HepG2 (cell line): ENCODE measurements around the gene PERP. TPM values are rescaled to one million over a fixed set of nuclear protein-coding genes. Genes with fewer than 3 reads are reported as not detected.

ENCODE experiments used
- ATAC-seq: fragments of 200-7000 bp; cut with Tn5 transposase; 3 replicates; pipeline ENCODE4 v1.9.1; 2020; ENCODE audit warnings: mild to moderate bottlenecking, moderate library complexity
- BruUV-seq: library from RNA; stranded (reverse); fragments of 400-500 nt; replicated peaks from 2 replicates; lab custom pipeline; 2021; lab: Mats Ljungman, UMichigan
- CTCF ChIA-PET: fragments of 300-600 bp; formaldehyde crosslinking; extraction: SDS; loops from one replicate; lab custom pipeline; 2021; ENCODE audit warnings: low total read pairs, inconsistent platforms, low intra/inter-chr PET ratio; lab: Yijun Ruan, JAX
- POLR2A ChIA-PET: fragments of 350-600 bp; sonication (Branson Sonifier 250); formaldehyde crosslinking; loops from one replicate; lab custom pipeline; 2020; ENCODE audit warnings: antibody characterized with exemption, inconsistent platforms; lab: Yijun Ruan, JAX
- DNase-seq: peaks from one replicate; pipeline ENCODE4 v3.0.0-alpha.2; 2015; ENCODE audit warnings: low spot score
- FAIRE-seq: peaks from 3 replicates; lab custom pipeline; 2011; peaks lifted over from hg19 to GRCh38; lab: Jason Lieb, UNC
- H2AFZ ChIP-seq: one replicate; pipeline ENCODE4 v1.6.1; 2011; ENCODE audit warnings: low read length, inconsistent platforms
- H3K27ac ChIP-seq: fragments of 300-600 bp; 3 replicates; pipeline ENCODE4 v1.8.0; 2011; ENCODE audit warnings: mixed run types, mild to moderate bottlenecking, mixed read lengths, low read length, inconsistent platforms; ENCODE audit not compliant: insufficient read depth; ENCODE audit errors: extremely low read length
- H3K27me3 ChIP-seq, 2 experiments: fragments of 200-600 bp in 1 of 2; 2 replicates in 1 of 2; 3 replicates in 1 of 2; pipeline versions ENCODE4 v1.6.0 to v1.8.0; 2011; ENCODE audit warnings: low read length in 2 of 2, mild to moderate bottlenecking in 2 of 2, moderate library complexity in 2 of 2, inconsistent platforms in 1 of 2; ENCODE audit not compliant: insufficient read depth in 2 of 2, control insufficient read depth in 1 of 2
- H3K36me3 ChIP-seq, 2 experiments: fragments of 200-600 bp in 1 of 2; replicated peaks in 1 of 2; 2 replicates in 1 of 2; 3 replicates in 1 of 2; pipeline versions ENCODE4 v1.5.1 to v1.8.0; 2011; ENCODE audit warnings: low read length in 2 of 2, inconsistent platforms in 1 of 2; ENCODE audit not compliant: insufficient read depth in 2 of 2, control insufficient read depth in 1 of 2
- H3K4me1 ChIP-seq: 2 replicates; pipeline ENCODE4 v1.5.1; 2012; ENCODE audit warnings: low read length, inconsistent platforms; ENCODE audit not compliant: insufficient read depth
- H3K4me2 ChIP-seq: 2 replicates; pipeline ENCODE4 v1.6.0; 2011; ENCODE audit warnings: low read depth, low read length, inconsistent platforms
- H3K4me3 ChIP-seq, 3 experiments: fragments of 200-600 bp in 1 of 3; sonication (generic), shearing (Covaris generic) in 1 of 3; replicated peaks in 1 of 3; 2 replicates each; pipeline ENCODE4 v1.5.1; 2011 to 2016; ENCODE audit warnings: low read length in 3 of 3, inconsistent platforms in 2 of 3, low read depth in 2 of 3, mild to moderate bottlenecking in 2 of 3, control low read depth in 1 of 3, mixed read lengths in 1 of 3; ENCODE audit not compliant: insufficient read depth in 1 of 3
- H3K79me2 ChIP-seq: one replicate; pipeline ENCODE4 v1.6.1; 2011; ENCODE audit warnings: low read length, inconsistent platforms; ENCODE audit not compliant: insufficient read depth
- H3K9ac ChIP-seq: 2 replicates; pipeline ENCODE4 v1.6.0; 2011; ENCODE audit warnings: mild to moderate bottlenecking, low read depth, low read length, inconsistent platforms; ENCODE audit not compliant: insufficient read depth
- H3K9me3 ChIP-seq: 2 replicates; pipeline ENCODE4 v1.5.1; 2012; ENCODE audit warnings: mild to moderate bottlenecking, low read length
- H4K20me1 ChIP-seq: 2 replicates; pipeline ENCODE4 v1.6.0; 2011; ENCODE audit warnings: inconsistent platforms, mild to moderate bottlenecking, low read length, moderate library complexity; ENCODE audit not compliant: insufficient read depth
- DR1 ChIP-seq: sonication (generic); formaldehyde crosslinking; IDR thresholded peaks from 2 replicates; pipeline ENCODE4 v1.8.0; 2021; ENCODE audit warnings: mild to moderate bottlenecking, missing genetic modification reagents, inconsistent platforms
- EP300 ChIP-seq, 3 experiments: sonication (generic) in 1 of 3; formaldehyde crosslinking in 1 of 3; IDR thresholded peaks; 2 replicates each; pipeline versions ENCODE4 v1.5.1 to v1.6.1; 2011 to 2020; ENCODE audit warnings: low read depth in 2 of 3, low read length in 2 of 3, borderline replicate concordance in 1 of 3, improper control_type of control experiment in 1 of 3, mild to moderate bottlenecking in 1 of 3, missing genetic modification reagents in 1 of 3, moderate library complexity in 1 of 3
- FIP1L1 ChIP-seq: fragments of 200-400 bp; formaldehyde crosslinking; IDR thresholded peaks from 2 replicates; pipeline ENCODE4 v1.6.1; 2018; ENCODE audit warnings: low read depth, mild to moderate bottlenecking, low read length, moderate library complexity, borderline replicate concordance; ENCODE audit not compliant: insufficient read depth
- FOSL1 ChIP-seq: sonication (generic); formaldehyde crosslinking; IDR thresholded peaks from 2 replicates; pipeline ENCODE4 v1.9.0; 2021; ENCODE audit warnings: missing genetic modification reagents, borderline replicate concordance
- GTF3A ChIP-seq: sonication (generic); formaldehyde crosslinking; conservative IDR thresholded peaks from 2 replicates; pipeline ENCODE4 v1.4.0; 2020; ENCODE audit warnings: mild to moderate bottlenecking, missing genetic modification reagents
- KAT2B ChIP-seq: fragments of 150-350 bp; IDR thresholded peaks from 2 replicates; pipeline ENCODE4 v1.6.1; 2014; ENCODE audit warnings: low read depth, low read length, borderline replicate concordance
- NFIC ChIP-seq: IDR thresholded peaks from 2 replicates; pipeline ENCODE4 v1.6.1; 2012; ENCODE audit warnings: mild to moderate bottlenecking, low read length, inconsistent platforms
- NKX3-1 ChIP-seq: sonication (generic); formaldehyde crosslinking; IDR thresholded peaks from 2 replicates; pipeline ENCODE4 v1.5.0; 2020; ENCODE audit warnings: missing genetic modification reagents
- RXRB ChIP-seq: IDR thresholded peaks from 2 replicates; pipeline ENCODE4 v1.6.1; 2016; ENCODE audit warnings: borderline replicate concordance, missing genetic modification reagents, missing compliant biosample characterization
- ZNF136 ChIP-seq: sonication (generic); formaldehyde crosslinking; IDR thresholded peaks from 2 replicates; pipeline ENCODE4 v1.8.1; 2022; ENCODE audit warnings: low read depth, mild to moderate bottlenecking, moderate library complexity, missing genetic modification reagents
- ZNF235 ChIP-seq: sonication (generic); formaldehyde crosslinking; IDR thresholded peaks from 2 replicates; pipeline ENCODE4 v1.8.1; 2023; ENCODE audit warnings: mild to moderate bottlenecking, missing genetic modification reagents, borderline replicate concordance
- ZNF318 ChIP-seq: sonication (generic); formaldehyde crosslinking; IDR thresholded peaks from 2 replicates; pipeline ENCODE4 v1.4.0; 2020; ENCODE audit warnings: mild to moderate bottlenecking, missing genetic modification reagents
- ZNF430 ChIP-seq: sonication (generic); formaldehyde crosslinking; IDR thresholded peaks from 2 replicates; pipeline ENCODE4 v1.9.0; 2021; ENCODE audit warnings: mild to moderate bottlenecking, missing genetic modification reagents
- ZNF569 ChIP-seq: sonication (generic); formaldehyde crosslinking; IDR thresholded peaks from 2 replicates; pipeline ENCODE4 v1.5.0; 2020; ENCODE audit warnings: mild to moderate bottlenecking, missing genetic modification reagents, moderate library complexity, borderline replicate concordance
- ZNF644 ChIP-seq: IDR thresholded peaks from 2 replicates; pipeline ENCODE4 v1.6.1; 2016; ENCODE audit warnings: low read depth
- WGBS: methylation state at CpG from one replicate; pipeline ENCODE4 v1.1.6; 2017; ENCODE audit warnings: low lambda C conversion rate; 5-methylcytosine and 5-hydroxymethylcytosine counted together
- in situ Hi-C: cut with HindIII; loops from 2 replicates; pipeline ENCODE4 v1.10.0; 2017; ENCODE audit warnings: low pct_unique_long_range_greater_than_20kb; ENCODE audit not compliant: extremely low pct_ligation_motif_present
- intact Hi-C: fragments of 100-400 bp; cut with micrococcal nuclease; formaldehyde crosslinking; loops from one replicate; pipeline ENCODE4 v1.10.0; 2022; ENCODE audit not compliant: unreplicated experiment
- polyA plus RNA-seq, 8 experiments: library from polyadenylated mRNA; depleted of rRNA in 3 of 8; stranded (reverse) in 7 of 8; unstranded in 1 of 8; fragments of >200 nt; fragmentation: Illumina TruSeq in 4 of 8; extraction: Trizol in 4 of 8; gene quantifications; 2 replicates each; pipeline versions ENCODE4 v1.2.1 to v1.2.3, GENCODE V29; 2011 to 2016; ENCODE audit warnings: low read depth in 4 of 8, missing spikeins in 1 of 8, mixed read lengths in 1 of 8; ENCODE audit not compliant: insufficient read depth in 1 of 8
- total RNA-seq, 5 experiments: library from RNA; depleted of rRNA; stranded (reverse); fragments of >200 nt; fragmentation: Illumina TruSeq; extraction: Trizol; gene quantifications; 2 replicates each; pipeline ENCODE4 v1.2.3, GENCODE V29; 2016; ENCODE audit warnings: low read depth in 1 of 5

Gene PERP
- total and polyA plus RNA-seq, 2 of the 13 experiments (the other 11 are each of a cell fraction or from before 2014, with no cell fraction given) = 26.0 to 53.0 TPM

- Histone ChIP-seq H3K79me2 (no peaks in the 10 kb centered on the region), H3K9me3 (no peaks in the 10 kb centered on the region), H3K27me3 (no peaks in the 10 kb centered on the region; a peak in 1 of 5 replicates), H4K20me1 (no peaks in the 10 kb centered on the region), H3K4me2 (no peak overlapping the region), H2AFZ (no peak overlapping the region), H3K27ac (no peak overlapping the region), H3K4me3 (no peak overlapping the region), H3K36me3 (no peaks in the 10 kb centered on the region), H3K9ac (no peak overlapping the region), H3K4me1 (no peaks in the 10 kb centered on the region)
- DNase-seq = no peak
- in situ Hi-C loops = no loop called here
- no peak for ATAC-seq
- CTCF ChIA-PET = no interaction called here
- POLR2A ChIA-PET = no interaction called here
- TF ChIP-seq NKX3-1 (CRISPR knock-in tag) = no peak
- no peak for TF ChIP-seq DR1 (CRISPR knock-in tag)
- TF ChIP-seq ZNF235 = no peak
- TF ChIP-seq FOSL1 (CRISPR knock-in tag) = no peak
- TF ChIP-seq FIP1L1 = no peak
- no peak for TF ChIP-seq ZNF136
- no peak for TF ChIP-seq ZNF430
- no peak for TF ChIP-seq KAT2B
- TF ChIP-seq EP300 (IDR thresholded peaks at IDR 0.05; ENCODE audit: low read depth in 2 of 2, low read length in 2 of 2) = no peak
- TF ChIP-seq EP300 (CRISPR knock-in tag; IDR thresholded peaks at IDR 0.05; ENCODE audit: borderline replicate concordance) = no peak
- TF ChIP-seq NFIC = no peak
- no peak for TF ChIP-seq ZNF569 (CRISPR knock-in tag)
- TF ChIP-seq ZNF644 (CRISPR knock-in tag) = no peak
- no peak for TF ChIP-seq GTF3A (CRISPR knock-in tag)
- TF ChIP-seq RXRB = no peak
- no peak for TF ChIP-seq ZNF318 (CRISPR knock-in tag)
- 80% methylated on average over 1 of the region's 1 CpG for WGBS
- FAIRE-seq = no peak
- intact Hi-C loops = no loop called here
- BruUV-seq = no TSS peak
Measured at GRCh38 chr6:138073264-138073663, 34.0 kb downstream of the PERP start.
